WTC11 (cell line): ENCODE results near the gene COL20A1.

Experiments
- FOXJ3 ChIP-seq: sonication (generic); formaldehyde crosslinking; IDR thresholded peaks from 2 replicates; pipeline ENCODE4 v1.9.0; 2021; ENCODE audit warnings: missing genetic modification reagents, mild to moderate bottlenecking, borderline replicate concordance
- NFE2L1 ChIP-seq: sonication (generic); formaldehyde crosslinking; IDR thresholded peaks from 2 replicates; pipeline ENCODE4 v1.8.1; 2023; ENCODE audit warnings: missing genetic modification reagents
- PRRX2 ChIP-seq: fragments of 250-450 bp; sonication (Bioruptor Pico); IDR thresholded peaks from 2 replicates; pipeline ENCODE4 v1.8.0; 2021; ENCODE audit warnings: mild to moderate bottlenecking
- TF ChIP-seq, protein P1 (sequence below): sonication (generic); formaldehyde crosslinking; IDR thresholded peaks from 2 replicates; pipeline ENCODE4 v1.8.1; 2022; ENCODE audit warnings: mild to moderate bottlenecking, moderate library complexity, missing genetic modification reagents

DNA sequence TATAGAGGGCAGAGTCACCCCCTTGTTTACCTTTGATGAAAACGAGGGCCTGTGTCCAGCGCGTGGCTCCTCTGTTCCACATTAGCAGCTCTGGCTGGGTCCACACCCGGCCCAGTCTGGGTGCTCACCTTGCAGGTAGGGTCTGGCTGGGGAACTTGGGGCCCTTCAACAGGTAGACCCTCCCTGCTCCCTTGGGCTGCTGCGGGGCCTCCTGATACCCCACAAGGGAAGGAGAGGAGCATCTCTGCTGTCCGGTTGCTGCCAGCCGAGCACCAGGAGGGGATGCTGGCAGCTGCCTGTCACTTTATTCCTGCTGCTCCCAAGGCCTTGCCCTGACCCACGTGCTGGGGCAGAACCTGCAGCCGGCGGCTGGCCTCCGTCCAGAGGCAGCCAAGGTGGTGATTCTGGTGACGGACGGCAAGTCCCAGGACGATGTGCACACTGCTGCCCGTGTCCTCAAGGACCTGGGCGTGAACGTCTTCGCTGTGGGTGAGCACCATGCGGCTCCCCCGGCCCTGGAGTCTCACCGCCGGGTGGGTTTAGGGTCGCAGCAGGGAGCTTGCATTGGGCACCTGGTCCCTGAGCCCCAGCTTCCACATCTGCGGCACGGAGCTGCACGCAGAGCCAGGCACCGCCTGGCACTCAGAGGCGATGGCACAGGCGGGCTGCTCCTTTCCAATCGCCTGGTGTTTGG, 15.4 kb downstream of the COL20A1 start:
- TF ChIP-seq, protein P1, sequence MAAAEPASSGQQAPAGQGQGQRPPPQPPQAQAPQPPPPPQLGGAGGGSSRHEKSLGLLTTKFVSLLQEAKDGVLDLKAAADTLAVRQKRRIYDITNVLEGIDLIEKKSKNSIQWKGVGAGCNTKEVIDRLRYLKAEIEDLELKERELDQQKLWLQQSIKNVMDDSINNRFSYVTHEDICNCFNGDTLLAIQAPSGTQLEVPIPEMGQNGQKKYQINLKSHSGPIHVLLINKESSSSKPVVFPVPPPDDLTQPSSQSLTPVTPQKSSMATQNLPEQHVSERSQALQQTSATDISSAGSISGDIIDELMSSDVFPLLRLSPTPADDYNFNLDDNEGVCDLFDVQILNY (CRISPR knock-in tag): no peak
- TF ChIP-seq PRRX2 (CRISPR knock-in tag): no peak
- TF ChIP-seq FOXJ3 (CRISPR knock-in tag): no peak
- no peak for TF ChIP-seq NFE2L1 (CRISPR knock-in tag)
